Keratinocyte (primary cell): ENCODE data around the gene ANKRD2. TPM values are rescaled to one million over a fixed set of nuclear protein-coding genes. Genes with fewer than 3 reads are reported as not detected.

Experiments used
- DNase-seq: peaks from one replicate; pipeline ENCODE4 v3.0.0-alpha.2; 2011; ENCODE audit warnings: low read depth, missing footprints, low spot score
- FAIRE-seq: peaks from 2 replicates; lab custom pipeline; 2011; peaks lifted over from hg19 to GRCh38; lab: Jason Lieb, UNC
- H2AFZ ChIP-seq: 2 replicates; pipeline ENCODE4 v1.6.0; 2012; ENCODE audit warnings: low read length, control low read depth, inconsistent platforms; ENCODE audit not compliant: control insufficient read depth
- H3K27ac ChIP-seq: 2 replicates; pipeline ENCODE4 v1.5.1; 2011; ENCODE audit warnings: low read length; ENCODE audit not compliant: control insufficient read depth, insufficient read depth
- H3K27me3 ChIP-seq: 3 replicates; pipeline ENCODE4 v1.6.0; 2011; ENCODE audit warnings: low read length; ENCODE audit not compliant: control insufficient read depth, insufficient read depth; ENCODE audit errors: extremely low read depth
- H3K36me3 ChIP-seq, 2 experiments: 2 replicates in 1 of 2; 3 replicates in 1 of 2; pipeline ENCODE4 v1.5.1; 2011; ENCODE audit warnings: low read length in 2 of 2, mild to moderate bottlenecking in 1 of 2; ENCODE audit not compliant: control insufficient read depth in 2 of 2, insufficient read depth in 2 of 2; ENCODE audit errors: extremely low read depth in 1 of 2
- H3K4me1 ChIP-seq: 3 replicates; pipeline ENCODE4 v1.5.1; 2011; ENCODE audit warnings: low read length; ENCODE audit not compliant: control insufficient read depth, insufficient read depth; ENCODE audit errors: extremely low read depth
- H3K4me2 ChIP-seq: 3 replicates; pipeline ENCODE4 v1.6.0; 2011; ENCODE audit warnings: low read depth, low read length; ENCODE audit not compliant: control insufficient read depth, insufficient read depth; ENCODE audit errors: extremely low read depth
- H3K4me3 ChIP-seq, 3 experiments: fragments of 200-600 bp in 1 of 3; sonication (generic) in 1 of 3; 2 replicates in 2 of 3; 3 replicates in 1 of 3; pipeline ENCODE4 v1.5.1; 2011 to 2016; ENCODE audit warnings: low read length in 3 of 3, mild to moderate bottlenecking in 3 of 3, control low read depth in 2 of 3, inconsistent platforms in 1 of 3, low read depth in 1 of 3, mixed read lengths in 1 of 3, mixed run types in 1 of 3, moderate library complexity in 1 of 3; ENCODE audit not compliant: control insufficient read depth in 2 of 3, insufficient read depth in 2 of 3; ENCODE audit errors: extremely low read depth in 1 of 3
- H3K79me2 ChIP-seq: 2 replicates; pipeline ENCODE4 v1.6.0; 2012; ENCODE audit warnings: low read length; ENCODE audit not compliant: control insufficient read depth, insufficient read depth
- H3K9ac ChIP-seq: 3 replicates; pipeline ENCODE4 v1.6.0; 2011; ENCODE audit warnings: low read length; ENCODE audit not compliant: control insufficient read depth, insufficient read depth; ENCODE audit errors: extremely low read depth
- H3K9me1 ChIP-seq: 3 replicates; pipeline ENCODE4 v1.6.0; 2011; ENCODE audit warnings: low read length; ENCODE audit not compliant: control insufficient read depth, insufficient read depth; ENCODE audit errors: extremely low read depth
- H3K9me3 ChIP-seq: 2 replicates; pipeline ENCODE4 v1.5.1; 2012; ENCODE audit warnings: low read depth, low read length; ENCODE audit not compliant: control insufficient read depth
- H4K20me1 ChIP-seq: 3 replicates; pipeline ENCODE4 v1.6.0; 2011; ENCODE audit warnings: low read length; ENCODE audit not compliant: control insufficient read depth, insufficient read depth; ENCODE audit errors: extremely low read depth
- EZH2 ChIP-seq: IDR thresholded peaks from one replicate; pipeline ENCODE4 v1.6.1; 2012; ENCODE audit warnings: inconsistent platforms, mild to moderate bottlenecking, low read length, moderate library complexity
- dilution Hi-C: fragments of 300-500 bp; cut with MboI; formaldehyde crosslinking; loops from one replicate; pipeline ENCODE4 v1.7.0; 2020; ENCODE audit warnings: low sequenced_read_pairs; ENCODE audit not compliant: extremely low pct_ligation_motif_present
- polyA plus RNA-seq, 5 experiments: library from polyadenylated mRNA; depleted of rRNA in 3 of 5; stranded (reverse) in 3 of 5; stranded (forward) in 1 of 5; unstranded in 1 of 5; fragments of >200 nt; gene quantifications; 1 replicate in 1 of 5; 2 replicates in 3 of 5; 3 replicates in 1 of 5; pipeline versions ENCODE4 v1.2.1 to v1.2.3, GENCODE V29; 2011 to 2012; ENCODE audit warnings: missing spikeins in 2 of 5, low read depth in 1 of 5, low replicate concordance in 1 of 5
- TF ChIP-seq, protein P1 (sequence below), 3 experiments: IDR thresholded peaks in 1 of 3; conservative IDR thresholded peaks in 1 of 3; optimal IDR thresholded peaks in 1 of 3; 2 replicates in 2 of 3; 3 replicates in 1 of 3; pipeline versions ENCODE3 to v1.5.1; 2011; ENCODE audit warnings: low read length in 3 of 3, mild to moderate bottlenecking in 3 of 3, moderate library complexity in 2 of 3, control low read depth in 1 of 3, inconsistent platforms in 1 of 3; ENCODE audit not compliant: insufficient read depth in 2 of 3; ENCODE audit errors: extremely low read depth in 1 of 3

The ANKRD2 gene
- polyA plus RNA-seq, 1 donor (not counting 4 experiments of a cell fraction or from before 2014, with no cell fraction given), result 0.38 TPM

DNA sequence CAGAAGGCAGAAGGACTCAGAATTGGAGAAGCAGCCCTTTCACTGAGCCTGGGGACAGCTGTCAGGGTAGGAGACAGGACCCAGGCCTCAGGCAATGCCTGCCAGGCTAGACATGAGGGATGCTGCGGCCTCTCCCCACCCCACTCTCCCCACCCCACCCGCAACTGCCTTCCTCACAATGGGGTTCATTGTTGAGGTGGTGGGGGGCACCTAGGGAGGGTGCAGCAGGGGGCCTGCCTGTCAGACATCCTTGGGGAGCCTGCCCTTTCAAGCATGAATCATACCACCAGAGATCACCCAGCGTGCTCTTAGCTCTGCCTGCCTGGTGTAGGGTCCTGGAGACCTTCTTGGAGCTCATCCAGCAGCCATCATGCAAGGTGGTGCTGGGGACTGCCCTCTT is 16.9 kb downstream of the ANKRD2 start, which contains the start of gene C10orf62:
C10orf62 (plus strand) TSS at position 243 of the 400 bp plus-strand sequence. CDS start 177 bp downstream, outside the sequence.
- no peak for TF ChIP-seq EZH2
- TF ChIP-seq, protein P1, sequence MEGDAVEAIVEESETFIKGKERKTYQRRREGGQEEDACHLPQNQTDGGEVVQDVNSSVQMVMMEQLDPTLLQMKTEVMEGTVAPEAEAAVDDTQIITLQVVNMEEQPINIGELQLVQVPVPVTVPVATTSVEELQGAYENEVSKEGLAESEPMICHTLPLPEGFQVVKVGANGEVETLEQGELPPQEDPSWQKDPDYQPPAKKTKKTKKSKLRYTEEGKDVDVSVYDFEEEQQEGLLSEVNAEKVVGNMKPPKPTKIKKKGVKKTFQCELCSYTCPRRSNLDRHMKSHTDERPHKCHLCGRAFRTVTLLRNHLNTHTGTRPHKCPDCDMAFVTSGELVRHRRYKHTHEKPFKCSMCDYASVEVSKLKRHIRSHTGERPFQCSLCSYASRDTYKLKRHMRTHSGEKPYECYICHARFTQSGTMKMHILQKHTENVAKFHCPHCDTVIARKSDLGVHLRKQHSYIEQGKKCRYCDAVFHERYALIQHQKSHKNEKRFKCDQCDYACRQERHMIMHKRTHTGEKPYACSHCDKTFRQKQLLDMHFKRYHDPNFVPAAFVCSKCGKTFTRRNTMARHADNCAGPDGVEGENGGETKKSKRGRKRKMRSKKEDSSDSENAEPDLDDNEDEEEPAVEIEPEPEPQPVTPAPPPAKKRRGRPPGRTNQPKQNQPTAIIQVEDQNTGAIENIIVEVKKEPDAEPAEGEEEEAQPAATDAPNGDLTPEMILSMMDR (optimal IDR thresholded peaks at IDR 0.05 in 1 of 3, IDR thresholded peaks at IDR 0.05 in 1 of 3, conservative IDR thresholded peaks at IDR 0.05 in 1 of 3; ENCODE audit: extremely low read depth in 1 of 3, insufficient read depth in 2 of 3, low read length in 3 of 3), result no peak
- dilution Hi-C loops, result no loop called here
- Histone ChIP-seq H3K27me3 (no peaks in the 10 kb centered on the region), H2AFZ (no peak within 1 kb of the TSS), H3K9me3 (no peaks in the 10 kb centered on the region), H3K4me2 (no peak within 1 kb of the TSS), H4K20me1 (no peaks in the 10 kb centered on the region), H3K27ac (no peak within 1 kb of the TSS), H3K4me1 (peaks cover 6% of the 10 kb centered on the region), H3K79me2 (no peaks in the 10 kb centered on the region), H3K9ac (no peak within 1 kb of the TSS), H3K9me1 (no peaks in the 10 kb centered on the region), H3K36me3 (no peaks in the 10 kb centered on the region), H3K4me3 (no peak within 1 kb of the TSS)
- DNase-seq, result no peak
- no peak for FAIRE-seq

DNA sequence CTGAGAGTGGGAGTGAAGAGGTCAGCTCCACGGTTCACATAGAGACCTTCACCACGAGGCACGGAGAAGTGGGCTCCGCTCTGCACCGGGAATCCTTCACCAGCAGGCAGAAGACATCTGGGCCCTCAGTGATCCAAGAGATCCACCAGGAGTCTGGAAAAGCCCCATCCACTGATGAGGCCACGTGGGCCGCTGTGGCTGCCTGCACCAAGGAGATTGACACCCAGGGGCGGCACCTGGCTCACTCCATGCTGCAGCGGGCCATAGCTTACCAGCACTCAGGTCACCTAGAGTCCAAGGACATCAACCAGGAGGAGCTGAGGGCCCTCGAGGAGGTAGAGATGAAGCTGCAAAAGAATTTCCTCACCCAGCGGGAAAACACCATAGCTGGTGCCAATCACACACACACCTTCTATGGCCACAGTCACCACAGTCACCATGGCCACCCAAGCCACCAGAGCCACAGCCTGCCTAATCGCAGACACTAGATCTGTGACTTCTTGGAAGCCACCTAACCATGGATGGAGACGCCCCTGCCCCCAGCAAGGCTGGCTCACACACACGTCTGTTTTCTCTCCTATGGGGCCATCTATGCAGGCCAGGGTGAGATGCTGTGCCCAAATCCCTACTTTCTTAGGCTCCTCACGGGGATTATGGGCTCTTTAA is 17.6 kb downstream of the ANKRD2 start:
- Histone ChIP-seq H3K4me2 (no peak overlapping the region), H3K27me3 (no peaks in the 10 kb centered on the region), H3K4me1 (peaks cover 3% of the 10 kb centered on the region), H3K9ac (no peak overlapping the region), H3K79me2 (no peaks in the 10 kb centered on the region), H4K20me1 (no peaks in the 10 kb centered on the region), H3K9me1 (no peaks in the 10 kb centered on the region), H3K4me3 (no peak overlapping the region), H3K9me3 (no peaks in the 10 kb centered on the region), H3K36me3 (no peaks in the 10 kb centered on the region), H2AFZ (no peak overlapping the region), H3K27ac (no peak overlapping the region)
- no peak for DNase-seq
- TF ChIP-seq, protein P1 (optimal IDR thresholded peaks at IDR 0.05 in 1 of 3, IDR thresholded peaks at IDR 0.05 in 1 of 3, conservative IDR thresholded peaks at IDR 0.05 in 1 of 3; ENCODE audit: extremely low read depth in 1 of 3, insufficient read depth in 2 of 3, low read length in 3 of 3), result no peak
- TF ChIP-seq EZH2, result no peak
- dilution Hi-C loops, result no loop called here
- no peak for FAIRE-seq
